Activated CD4-positive, alpha-beta T cell treated with anti-CD3 and anti-CD28 coated beads for 36 hours (primary cell): ENCODE data around the gene EML5. TPM values are rescaled to one million over a fixed set of nuclear protein-coding genes. Genes with fewer than 3 reads are reported as not detected.

Experiments
- ATAC-seq: fragments of 200-7000 bp; cut with Tn5 transposase; one replicate; pipeline ENCODE4 v1.10.0; 2021; ENCODE audit warnings: mild to moderate bottlenecking, moderate library complexity
- CTCF ChIA-PET: fragments of 350-600 bp; sonication (Branson Sonifier 250); formaldehyde crosslinking; loops from one replicate; lab custom pipeline; 2021; ENCODE audit warnings: antibody characterized with exemption; lab: Charles Lee
- POLR2A ChIA-PET: fragments of 350-600 bp; sonication (Branson Sonifier 250); formaldehyde crosslinking; loops from one replicate; lab custom pipeline; 2021; ENCODE audit warnings: antibody characterized with exemption, inconsistent platforms; lab: Charles Lee
- DNase-seq: peaks from one replicate; pipeline ENCODE4 v3.0.0-alpha.2; 2020
- H3K27ac Mint-ChIP-seq: one replicate; pipeline ENCODE4 v1.8.0; 2021; ENCODE audit warnings: mixed read lengths
- H3K27me3 Mint-ChIP-seq: one replicate; pipeline ENCODE4 v1.8.0; 2021; ENCODE audit warnings: mixed read lengths
- H3K36me3 Mint-ChIP-seq: one replicate; pipeline ENCODE4 v1.8.0; 2021; ENCODE audit warnings: low read depth, mixed read lengths
- H3K4me1 Mint-ChIP-seq: one replicate; pipeline ENCODE4 v1.8.0; 2021; ENCODE audit warnings: mixed read lengths
- H3K4me3 Mint-ChIP-seq: one replicate; pipeline ENCODE4 v1.8.0; 2021; ENCODE audit warnings: mild to moderate bottlenecking, moderate library complexity, mixed read lengths
- H3K9me3 Mint-ChIP-seq: one replicate; pipeline ENCODE4 v1.8.0; 2021; ENCODE audit warnings: low read depth, mixed read lengths
- intact Hi-C, 2 experiments: fragments of 100-400 bp; cut with DNase I in 1 of 2; cut with micrococcal nuclease in 1 of 2; formaldehyde crosslinking; loops; one replicate each; pipeline versions ENCODE4 v1.14.2 to v1.15.1; 2022 to 2024; cut with DNase I, micrococcal nuclease
- total RNA-seq, 2 experiments: library from RNA; stranded (reverse); gene quantifications; one replicate each; pipeline ENCODE4 v1.2.3, GENCODE V29; 2021

Gene EML5
- total RNA-seq, 2 experiments from 2014 or later, result 8.1 TPM

- Mint-ChIP-seq H3K9me3 (no peaks in the 10 kb centered on the region), H3K27me3 (no peaks in the 10 kb centered on the region), H3K4me1 (no peaks in the 10 kb centered on the region), H3K36me3 (peaks cover 24% of the 10 kb centered on the region), H3K4me3 (no peak overlapping the region), H3K27ac (no peak overlapping the region)
- ChIA-PET CTCF (interaction anchor here (0.5 kb wide), 1 partner anchor 1507 kb away, joined by 3 read pairs; no protein-coding TSS in a partner anchor), POLR2A (no interaction called here)
- DNase-seq (no peak), ATAC-seq (no peak)
- intact Hi-C loops, result no loop called here
These were observed 63.6 kb downstream of the EML5 start for GRCh38 chr14:88729159-88729558.

- ChIA-PET CTCF (interaction anchor here (0.9 kb wide), 1 partner anchor 1338 kb away, joined by 3 read pairs; no protein-coding TSS in a partner anchor), POLR2A (interaction anchor here (0.7 kb wide), 1 partner anchor 11 kb away, joined by 3 read pairs; no protein-coding TSS in a partner anchor)
- H3K9me3 Mint-ChIP-seq, result no peaks in the 10 kb centered on the region
- no peak overlapping the region for H3K4me3 Mint-ChIP-seq
- ATAC-seq (no peak), DNase-seq (no peak)
- intact Hi-C loops, result no loop called here
- H3K36me3 Mint-ChIP-seq, result peaks cover 21% of the 10 kb centered on the region
- H3K27me3 Mint-ChIP-seq, result no peaks in the 10 kb centered on the region
- H3K27ac Mint-ChIP-seq, result no peak overlapping the region
- no peaks in the 10 kb centered on the region for H3K4me1 Mint-ChIP-seq
These were observed 65.7 kb downstream of the EML5 start for GRCh38 chr14:88727057-88727456.

- Mint-ChIP-seq H3K27me3 (no peaks in the 10 kb centered on the region), H3K9me3 (no peaks in the 10 kb centered on the region), H3K4me3 (no peak overlapping the region), H3K4me1 (no peaks in the 10 kb centered on the region), H3K27ac (no peak overlapping the region), H3K36me3 (peaks cover 4% of the 10 kb centered on the region)
- intact Hi-C loops, result no loop called here
- DNase-seq, result no peak
- ATAC-seq, result no peak
- CTCF ChIA-PET, result no interaction called here
- POLR2A ChIA-PET, result interaction anchor here (0.6 kb wide), 1 partner anchor 203 kb away, joined by 5 read pairs; no protein-coding TSS in a partner anchor
These were observed 82.0 kb downstream of the EML5 start for GRCh38 chr14:88710709-88711108.

DNA sequence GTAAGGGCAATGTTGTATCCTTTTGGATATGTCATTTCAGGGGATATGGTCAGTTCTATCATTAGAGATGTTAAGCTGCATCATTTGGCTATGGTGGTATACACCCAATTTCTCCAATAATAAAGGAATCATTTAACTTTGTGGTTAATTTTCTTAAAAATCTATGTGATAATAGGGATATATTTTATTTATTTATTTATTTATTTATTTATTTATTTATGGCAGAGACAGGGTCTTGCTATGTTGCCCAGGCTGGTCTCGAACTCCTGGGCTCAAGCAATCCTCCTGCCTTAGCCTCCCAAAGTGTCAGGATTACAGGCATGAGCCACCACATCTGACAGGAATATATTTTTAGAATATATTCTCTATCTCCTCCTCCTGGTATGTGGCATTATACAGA is 85.7 kb downstream of the EML5 start:
- POLR2A ChIA-PET, result no interaction called here
- intact Hi-C loops, result no loop called here
- Mint-ChIP-seq H3K27ac (no peak overlapping the region), H3K4me1 (no peaks in the 10 kb centered on the region), H3K9me3 (no peaks in the 10 kb centered on the region), H3K27me3 (no peaks in the 10 kb centered on the region), H3K4me3 (no peak overlapping the region), H3K36me3 (peaks cover 8% of the 10 kb centered on the region)
- ATAC-seq (no peak), DNase-seq (no peak)
- CTCF ChIA-PET, result no interaction called here

- Mint-ChIP-seq H3K27ac (no peak overlapping the region), H3K4me3 (no peak overlapping the region), H3K9me3 (no peaks in the 10 kb centered on the region), H3K4me1 (no peaks in the 10 kb centered on the region), H3K36me3 (peaks cover 8% of the 10 kb centered on the region), H3K27me3 (no peaks in the 10 kb centered on the region)
- POLR2A ChIA-PET, result no interaction called here
- CTCF ChIA-PET, result interaction anchor here (0.6 kb wide), 1 partner anchor 86 kb away, joined by 4 read pairs; no protein-coding TSS in a partner anchor
- ATAC-seq, result no peak
- intact Hi-C loops, result no loop called here
- DNase-seq, result no peak
These were observed 86.3 kb downstream of the EML5 start for GRCh38 chr14:88706425-88706824.

DNA sequence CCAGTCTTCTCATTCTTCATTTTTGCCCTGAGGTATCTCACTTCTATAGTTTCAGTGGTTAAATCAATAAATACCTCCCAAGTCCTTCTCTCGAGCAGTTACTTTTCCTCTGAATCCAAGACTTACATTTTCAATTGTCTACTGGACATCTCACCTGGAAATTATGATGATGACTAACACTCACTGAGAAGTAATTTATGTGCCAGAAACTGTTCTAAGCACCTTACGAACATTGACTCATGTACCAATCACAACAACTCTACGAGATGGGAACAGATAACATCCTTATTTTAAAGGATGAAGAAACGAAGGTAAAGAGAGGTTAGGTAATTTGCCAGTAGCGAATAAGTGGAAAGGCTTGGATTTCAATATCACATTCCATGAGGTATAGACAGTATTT is 94.1 kb downstream of the EML5 start:
- CTCF ChIA-PET, result no interaction called here
- Mint-ChIP-seq H3K27ac (no peak overlapping the region), H3K9me3 (no peaks in the 10 kb centered on the region), H3K4me1 (no peaks in the 10 kb centered on the region), H3K27me3 (no peaks in the 10 kb centered on the region), H3K36me3 (peaks cover 12% of the 10 kb centered on the region), H3K4me3 (no peak overlapping the region)
- POLR2A ChIA-PET, result no interaction called here
- ATAC-seq (no peak), DNase-seq (no peak)
- intact Hi-C loops, result no loop called here

DNA sequence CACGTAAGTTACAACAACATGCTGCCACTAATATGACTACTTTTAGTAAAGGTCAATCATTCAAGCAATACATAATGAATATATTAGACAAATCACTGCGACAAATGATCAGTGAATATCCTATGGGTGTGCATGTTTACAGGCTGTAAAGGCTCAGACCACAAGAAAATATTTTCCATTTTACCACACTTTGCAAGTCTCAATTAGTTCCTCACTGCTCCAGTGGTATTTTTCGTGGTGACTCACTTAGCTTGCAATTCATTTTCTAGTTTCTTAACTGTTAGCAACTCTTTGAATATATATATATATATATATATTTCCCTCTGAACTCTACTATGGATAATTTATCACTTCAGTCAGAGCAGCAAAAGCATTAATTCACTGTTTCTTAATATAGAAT is 96.9 kb downstream of the EML5 start:
- no peaks in the 10 kb centered on the region for H3K4me1 Mint-ChIP-seq
- H3K4me3 Mint-ChIP-seq, result no peak overlapping the region
- DNase-seq (no peak), ATAC-seq (no peak)
- H3K9me3 Mint-ChIP-seq, result no peaks in the 10 kb centered on the region
- no peaks in the 10 kb centered on the region for H3K27me3 Mint-ChIP-seq
- ChIA-PET CTCF (no interaction called here), POLR2A (no interaction called here)
- H3K36me3 Mint-ChIP-seq, result peaks cover 12% of the 10 kb centered on the region
- no peak overlapping the region for H3K27ac Mint-ChIP-seq
- intact Hi-C loops, result no loop called here

GRCh38 chr14:88688386-88688785 is 104.4 kb downstream of the EML5 start:
- intact Hi-C loops, result no loop called here
- peaks cover 11% of the 10 kb centered on the region for H3K36me3 Mint-ChIP-seq
- no peaks in the 10 kb centered on the region for H3K4me1 Mint-ChIP-seq
- H3K4me3 Mint-ChIP-seq, result no peak overlapping the region
- H3K27me3 Mint-ChIP-seq, result no peaks in the 10 kb centered on the region
- ChIA-PET CTCF (interaction anchor here (1.0 kb wide), 1 partner anchor 145 kb away, joined by 3 read pairs; no protein-coding TSS in a partner anchor), POLR2A (no interaction called here)
- H3K27ac Mint-ChIP-seq, result peak overlapping the region; percentile 17
- DNase-seq (no peak), ATAC-seq (no peak)
- no peaks in the 10 kb centered on the region for H3K9me3 Mint-ChIP-seq

GRCh38 chr14:88683119-88683518 is 109.6 kb downstream of the EML5 start:
- H3K4me3 Mint-ChIP-seq, result no peak overlapping the region
- H3K27me3 Mint-ChIP-seq, result no peaks in the 10 kb centered on the region
- DNase-seq, result no peak
- no peak overlapping the region for H3K27ac Mint-ChIP-seq
- H3K36me3 Mint-ChIP-seq, result peaks cover 15% of the 10 kb centered on the region
- CTCF ChIA-PET, result interaction anchor here (0.6 to 2.4 kb wide), 3 partner anchors 14 to 229 kb away, joined by 3 to 17 read pairs (median 3); no protein-coding TSS in a partner anchor
- ATAC-seq, result no peak
- POLR2A ChIA-PET, result no interaction called here
- no peaks in the 10 kb centered on the region for H3K4me1 Mint-ChIP-seq
- intact Hi-C loops, result loop anchor here in 1 of 2 experiments (5.0 kb wide), 1 partner anchor 184 kb away; no protein-coding TSS in a partner anchor
- no peaks in the 10 kb centered on the region for H3K9me3 Mint-ChIP-seq

DNA sequence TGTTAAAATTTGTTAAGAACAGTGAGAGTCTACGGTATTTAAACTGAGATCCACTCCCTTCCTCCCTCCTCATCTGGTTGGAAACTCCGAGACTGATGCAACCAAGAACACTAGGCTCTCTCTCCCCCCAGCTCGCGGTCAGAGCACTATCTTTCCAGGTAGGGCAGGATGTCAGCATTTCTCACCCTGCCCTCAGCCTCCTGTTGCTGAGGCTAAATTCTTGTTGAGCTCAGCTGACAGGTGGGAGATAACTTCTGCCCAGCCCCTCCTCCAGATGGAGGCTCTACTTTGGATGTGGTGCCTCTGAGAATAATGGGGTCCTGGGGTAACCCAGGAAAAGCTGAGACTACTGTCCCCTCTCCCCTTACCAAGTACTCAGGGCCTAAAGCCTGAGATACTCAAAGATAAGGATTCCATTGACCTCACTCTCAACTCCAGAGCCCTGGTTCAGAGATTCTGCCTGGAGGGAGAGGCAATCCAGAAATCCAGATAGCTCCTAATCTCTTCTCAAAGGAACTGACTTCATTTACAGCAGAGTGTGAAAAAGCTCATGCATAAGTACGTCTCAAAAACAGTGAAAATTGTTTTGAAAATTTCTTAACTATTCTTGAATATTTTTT is 110.1 kb downstream of the EML5 start:
- no peak overlapping the region for H3K4me3 Mint-ChIP-seq
- H3K27ac Mint-ChIP-seq, result no peak overlapping the region
- ATAC-seq (peak; percentile 26), DNase-seq (peak; percentile 10)
- POLR2A ChIA-PET, result no interaction called here
- H3K9me3 Mint-ChIP-seq, result no peaks in the 10 kb centered on the region
- peaks cover 19% of the 10 kb centered on the region for H3K36me3 Mint-ChIP-seq
- intact Hi-C loops, result loop anchor here in 1 of 2 experiments (5.0 kb wide), 1 partner anchor 185 kb away; no protein-coding TSS in a partner anchor
- H3K4me1 Mint-ChIP-seq, result no peaks in the 10 kb centered on the region
- H3K27me3 Mint-ChIP-seq, result no peaks in the 10 kb centered on the region
- CTCF ChIA-PET, result interaction anchor here (0.6 to 2.4 kb wide), 5 partner anchors 13 to 229 kb away, joined by 3 to 17 read pairs (median 3); no protein-coding TSS in a partner anchor

DNA sequence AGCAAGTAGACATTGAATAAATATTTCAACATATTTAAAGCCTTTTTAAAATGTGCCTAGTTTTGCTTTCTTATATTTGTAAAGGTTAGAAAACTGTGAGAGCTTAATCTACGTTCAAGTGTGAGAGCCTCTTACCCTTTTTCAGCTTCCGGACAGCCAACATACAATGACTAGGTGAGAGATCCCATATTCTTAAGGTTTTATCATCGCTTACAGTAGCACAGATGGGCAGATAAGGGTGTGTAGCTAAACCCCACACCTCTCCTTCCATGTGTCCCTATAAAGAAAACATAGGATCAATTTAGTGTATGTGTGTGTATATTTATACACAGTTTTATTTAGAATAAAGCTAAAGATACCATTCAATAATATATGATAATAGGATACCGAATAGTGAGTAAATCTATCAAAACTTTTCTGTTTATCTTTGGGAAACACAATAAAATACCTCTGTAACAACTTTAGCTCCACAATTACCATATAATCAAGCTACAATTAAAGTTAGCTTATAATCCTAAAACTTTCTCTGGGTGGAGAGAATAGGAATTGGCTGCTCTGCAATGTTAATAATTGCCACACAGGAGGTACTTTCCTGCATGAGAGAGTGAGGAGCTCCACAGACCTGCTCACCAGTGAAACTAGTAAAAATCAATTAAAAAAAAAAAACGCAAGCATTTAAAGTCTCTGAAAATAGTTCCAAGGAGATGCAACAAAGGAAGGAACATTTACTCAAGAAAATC is 110.8 kb downstream of the EML5 start:
- Mint-ChIP-seq H3K9me3 (no peaks in the 10 kb centered on the region), H3K4me1 (no peaks in the 10 kb centered on the region), H3K27me3 (no peaks in the 10 kb centered on the region), H3K27ac (no peak overlapping the region), H3K4me3 (no peak overlapping the region), H3K36me3 (peaks cover 20% of the 10 kb centered on the region)
- DNase-seq (no peak), ATAC-seq (no peak)
- ChIA-PET CTCF (interaction anchor here (0.6 to 2.4 kb wide), 5 partner anchors 13 to 290 kb away, joined by 3 to 17 read pairs (median 3); no protein-coding TSS in a partner anchor), POLR2A (no interaction called here)
- intact Hi-C loops, result loop anchor here in 1 of 2 experiments (5.0 kb wide), 1 partner anchor 185 kb away; no protein-coding TSS in a partner anchor
